Measurements from ENCODE around the gene DRGX. TPM values are rescaled to one million over a fixed set of nuclear protein-coding genes. Genes with fewer than 3 reads are reported as not detected.

Gene DRGX
- total RNA-seq, 1 experiment from 2014 or later: not detected

- no TSS peak for BruUV-seq (replicated peaks)
These were observed 2.1 kb downstream of the DRGX start for GRCh38 chr10:49393757-49394156.

DNA sequence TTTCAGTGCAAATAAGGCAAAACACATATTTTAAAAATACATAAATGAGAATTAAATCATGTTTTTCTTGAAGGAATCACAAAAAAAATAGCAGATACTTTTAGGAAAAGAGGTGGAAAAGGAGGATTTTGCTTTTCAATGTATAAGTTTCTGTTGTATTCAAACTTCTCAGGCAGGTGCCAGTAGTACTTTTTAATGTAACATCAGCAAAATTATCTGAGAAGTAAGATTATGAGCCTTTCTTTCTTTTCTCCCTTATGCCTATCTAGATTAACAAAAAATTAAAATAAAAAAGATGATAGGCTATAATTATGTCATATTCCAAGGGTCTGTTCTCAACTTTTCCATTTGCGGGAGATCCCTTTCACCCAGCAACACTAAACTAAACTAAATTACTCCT, 2.6 kb downstream of the DRGX start:
- Histone ChIP-seq H3K27ac (ENCODE audit: low read depth, low read length, poor library complexity, severe bottlenecking) (no peak overlapping the region), H3K4me1 (ENCODE audit: insufficient read depth, low read length, poor library complexity, severe bottlenecking) (peaks cover 8% of the 10 kb centered on the region), H3K36me3 (ENCODE audit: insufficient read depth, low read length, poor library complexity, severe bottlenecking) (no peaks in the 10 kb centered on the region), H3K4me3 (ENCODE audit: low read depth, low read length, poor library complexity, severe bottlenecking) (no peak overlapping the region), H3K9me3 (ENCODE audit: low read depth, low read length, poor library complexity, severe bottlenecking) (no peaks in the 10 kb centered on the region), H3K27me3 (replicated peaks; ENCODE audit: insufficient read depth, low read depth, low read length, poor library complexity) (peaks cover 100% of the 10 kb centered on the region)
- intact Hi-C loops (cut with micrococcal nuclease; ENCODE audit: unreplicated experiment): no loop called here
- ChIA-PET CTCF (no interaction called here), POLR2A (ENCODE audit: low non-redundant PET) (no interaction called here)
- TF ChIP-seq EZH2 (IDR thresholded peaks at IDR 0.05; ENCODE audit: borderline replicate concordance, low read depth, low read length, poor library complexity, severe bottlenecking) (no peak), CTCF (conservative IDR thresholded peaks at IDR 0.05; ENCODE audit: low read depth, low read length) (no peak)
- BruUV-seq (replicated peaks): no TSS peak
- DNase-seq (ENCODE audit: low spot score): no peak

More at GRCh38 chr10:49393757-49394156, 2.1 kb downstream of the DRGX start:
- CTCF ChIA-PET: no interaction called here
- peaks cover 8% of the 10 kb centered on the region for H3K4me1 ChIP-seq (ENCODE audit: insufficient read depth, low read length, poor library complexity, severe bottlenecking)
- no peaks in the 10 kb centered on the region for H3K9me3 ChIP-seq (ENCODE audit: low read depth, low read length, poor library complexity, severe bottlenecking)
- intact Hi-C loops (cut with micrococcal nuclease; ENCODE audit: unreplicated experiment): no loop called here
- POLR2A ChIA-PET (ENCODE audit: low non-redundant PET): no interaction called here
- TF ChIP-seq EZH2 (IDR thresholded peaks at IDR 0.05; ENCODE audit: borderline replicate concordance, low read depth, low read length, poor library complexity, severe bottlenecking) (no peak), CTCF (conservative IDR thresholded peaks at IDR 0.05; ENCODE audit: low read depth, low read length) (no peak)
- no peak for DNase-seq (ENCODE audit: low spot score)
- no peak overlapping the region for H3K4me3 ChIP-seq (ENCODE audit: low read depth, low read length, poor library complexity, severe bottlenecking)
- no peak overlapping the region for H3K27ac ChIP-seq (ENCODE audit: low read depth, low read length, poor library complexity, severe bottlenecking)
- H3K27me3 ChIP-seq (replicated peaks; ENCODE audit: insufficient read depth, low read depth, low read length, poor library complexity): peaks cover 100% of the 10 kb centered on the region
- H3K36me3 ChIP-seq (ENCODE audit: insufficient read depth, low read length, poor library complexity, severe bottlenecking): no peaks in the 10 kb centered on the region

DNA sequence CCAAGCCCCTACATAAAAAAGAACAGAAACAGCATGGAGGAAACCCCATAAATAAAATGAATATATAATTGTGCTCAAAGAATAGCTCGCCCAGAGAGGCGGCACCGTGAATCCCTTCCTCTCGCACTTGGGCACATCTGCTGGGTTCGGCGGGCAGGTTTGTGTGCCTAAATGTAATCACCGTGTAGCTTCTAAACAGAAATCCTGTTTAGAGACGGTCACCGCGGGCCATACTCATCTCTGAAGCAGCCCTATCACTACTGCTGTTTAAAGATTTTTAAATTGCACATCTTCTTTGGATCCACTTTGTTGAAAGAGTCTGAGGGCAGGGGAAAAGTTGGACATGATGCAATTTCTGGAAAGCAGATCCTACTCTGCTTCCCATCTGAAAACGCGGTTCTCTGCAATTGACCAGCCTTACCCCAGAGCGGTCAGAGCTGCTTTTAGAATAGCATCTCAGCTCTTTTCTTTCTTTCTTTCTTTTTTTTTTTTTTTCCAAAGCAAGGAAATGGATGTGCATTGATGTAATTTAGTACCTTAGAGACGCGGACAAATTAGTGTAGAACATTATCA, 6.4 kb downstream of the DRGX start:
- ChIA-PET CTCF (interaction anchor here (1.8 kb wide), 1 partner anchor 18 kb away, joined by 4 read pairs; no protein-coding TSS in a partner anchor), POLR2A (ENCODE audit: low non-redundant PET) (no interaction called here)
- no TSS peak for BruUV-seq (replicated peaks)
- no peak for DNase-seq (ENCODE audit: low spot score)
- TF ChIP-seq EZH2 (IDR thresholded peaks at IDR 0.05; ENCODE audit: borderline replicate concordance, low read depth, low read length, poor library complexity, severe bottlenecking): no peak
- no peak for TF ChIP-seq CTCF (conservative IDR thresholded peaks at IDR 0.05; ENCODE audit: low read depth, low read length)
- H3K27ac ChIP-seq (ENCODE audit: low read depth, low read length, poor library complexity, severe bottlenecking): no peak overlapping the region
- no peaks in the 10 kb centered on the region for H3K36me3 ChIP-seq (ENCODE audit: insufficient read depth, low read length, poor library complexity, severe bottlenecking)
- no peaks in the 10 kb centered on the region for H3K9me3 ChIP-seq (ENCODE audit: low read depth, low read length, poor library complexity, severe bottlenecking)
- intact Hi-C loops (cut with micrococcal nuclease; ENCODE audit: unreplicated experiment): no loop called here
- H3K4me1 ChIP-seq (ENCODE audit: insufficient read depth, low read length, poor library complexity, severe bottlenecking): no peaks in the 10 kb centered on the region
- peaks cover 83% of the 10 kb centered on the region for H3K27me3 ChIP-seq (replicated peaks; ENCODE audit: insufficient read depth, low read depth, low read length, poor library complexity)
- H3K4me3 ChIP-seq (ENCODE audit: low read depth, low read length, poor library complexity, severe bottlenecking): no peak overlapping the region

All from A673 (cell line).